ENCODE results near the gene TRAIP. TPM values are rescaled to one million over a fixed set of nuclear protein-coding genes. Genes with fewer than 3 reads are reported as not detected.

TRAIP gene
- total RNA-seq, 1 donor from 2014 or later, result 6.2 TPM

- DNase-seq (ENCODE audit: low spot score), result no peak
- H3K36me3 Mint-ChIP-seq (ENCODE audit: low read depth, unreplicated experiment), result peaks cover 6% of the 10 kb centered on the region
- H3K4me1 Mint-ChIP-seq (ENCODE audit: unreplicated experiment), result peaks cover 10% of the 10 kb centered on the region
- H3K27me3 Mint-ChIP-seq (ENCODE audit: unreplicated experiment), result no peaks in the 10 kb centered on the region
- TF ChIP-seq, protein P1, sequence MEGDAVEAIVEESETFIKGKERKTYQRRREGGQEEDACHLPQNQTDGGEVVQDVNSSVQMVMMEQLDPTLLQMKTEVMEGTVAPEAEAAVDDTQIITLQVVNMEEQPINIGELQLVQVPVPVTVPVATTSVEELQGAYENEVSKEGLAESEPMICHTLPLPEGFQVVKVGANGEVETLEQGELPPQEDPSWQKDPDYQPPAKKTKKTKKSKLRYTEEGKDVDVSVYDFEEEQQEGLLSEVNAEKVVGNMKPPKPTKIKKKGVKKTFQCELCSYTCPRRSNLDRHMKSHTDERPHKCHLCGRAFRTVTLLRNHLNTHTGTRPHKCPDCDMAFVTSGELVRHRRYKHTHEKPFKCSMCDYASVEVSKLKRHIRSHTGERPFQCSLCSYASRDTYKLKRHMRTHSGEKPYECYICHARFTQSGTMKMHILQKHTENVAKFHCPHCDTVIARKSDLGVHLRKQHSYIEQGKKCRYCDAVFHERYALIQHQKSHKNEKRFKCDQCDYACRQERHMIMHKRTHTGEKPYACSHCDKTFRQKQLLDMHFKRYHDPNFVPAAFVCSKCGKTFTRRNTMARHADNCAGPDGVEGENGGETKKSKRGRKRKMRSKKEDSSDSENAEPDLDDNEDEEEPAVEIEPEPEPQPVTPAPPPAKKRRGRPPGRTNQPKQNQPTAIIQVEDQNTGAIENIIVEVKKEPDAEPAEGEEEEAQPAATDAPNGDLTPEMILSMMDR (IDR thresholded peaks at IDR 0.05; ENCODE audit: unreplicated experiment), result no peak
- no peak within 1 kb of the TSS for H3K4me3 Mint-ChIP-seq (ENCODE audit: unreplicated experiment)
- no peak within 1 kb of the TSS for H3K27ac Mint-ChIP-seq (ENCODE audit: unreplicated experiment)
- no peaks in the 10 kb centered on the region for H3K9me3 Mint-ChIP-seq (ENCODE audit: unreplicated experiment)
These were observed 42.7 kb downstream of the TRAIP start, which contains the start of gene UBA7 for GRCh38 chr3:49813497-49814174. Gene UBA7 (minus strand): TSS chr3:49813953. CDS start chr3:49813787, 166 bp downstream.

DNA sequence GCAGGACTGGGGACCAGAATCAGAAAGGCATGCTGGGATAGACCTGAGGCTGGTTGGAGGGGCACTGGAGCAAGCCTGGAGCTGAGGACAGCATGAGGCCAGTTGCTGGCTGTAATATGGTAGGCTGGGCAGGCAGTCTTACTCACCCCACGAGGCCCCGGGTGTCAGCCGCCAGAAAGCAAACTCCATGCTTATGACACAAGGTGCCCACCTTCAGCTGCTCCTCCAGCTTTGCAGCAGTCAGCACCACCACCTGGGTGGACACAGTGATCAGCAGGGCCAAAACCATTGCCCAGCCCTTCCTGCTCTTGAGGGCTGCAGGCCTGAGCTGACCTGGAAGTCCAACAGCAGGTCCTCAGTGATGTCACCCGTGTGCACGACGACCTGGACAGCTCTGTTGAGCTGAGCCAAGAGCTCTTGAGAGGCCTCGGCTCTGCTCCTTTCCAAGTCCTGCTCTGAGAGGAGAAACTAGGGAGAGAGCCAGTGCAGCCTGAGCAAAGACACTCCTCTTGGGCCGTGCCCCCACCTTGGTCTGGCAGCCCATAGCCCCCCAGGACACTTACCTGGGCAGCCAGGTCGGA lies 43.4 kb downstream of the TRAIP start:
- Mint-ChIP-seq H3K27me3 (ENCODE audit: unreplicated experiment) (peaks cover 3% of the 10 kb centered on the region), H3K27ac (ENCODE audit: unreplicated experiment) (no peak overlapping the region), H3K4me1 (ENCODE audit: unreplicated experiment) (peaks cover 16% of the 10 kb centered on the region), H3K4me3 (ENCODE audit: unreplicated experiment) (no peak overlapping the region), H3K9me3 (ENCODE audit: unreplicated experiment) (no peaks in the 10 kb centered on the region), H3K36me3 (ENCODE audit: low read depth, unreplicated experiment) (peaks cover 10% of the 10 kb centered on the region)
- no peak for DNase-seq (ENCODE audit: low spot score)
- TF ChIP-seq, protein P1 (IDR thresholded peaks at IDR 0.05; ENCODE audit: unreplicated experiment), result no peak

DNA sequence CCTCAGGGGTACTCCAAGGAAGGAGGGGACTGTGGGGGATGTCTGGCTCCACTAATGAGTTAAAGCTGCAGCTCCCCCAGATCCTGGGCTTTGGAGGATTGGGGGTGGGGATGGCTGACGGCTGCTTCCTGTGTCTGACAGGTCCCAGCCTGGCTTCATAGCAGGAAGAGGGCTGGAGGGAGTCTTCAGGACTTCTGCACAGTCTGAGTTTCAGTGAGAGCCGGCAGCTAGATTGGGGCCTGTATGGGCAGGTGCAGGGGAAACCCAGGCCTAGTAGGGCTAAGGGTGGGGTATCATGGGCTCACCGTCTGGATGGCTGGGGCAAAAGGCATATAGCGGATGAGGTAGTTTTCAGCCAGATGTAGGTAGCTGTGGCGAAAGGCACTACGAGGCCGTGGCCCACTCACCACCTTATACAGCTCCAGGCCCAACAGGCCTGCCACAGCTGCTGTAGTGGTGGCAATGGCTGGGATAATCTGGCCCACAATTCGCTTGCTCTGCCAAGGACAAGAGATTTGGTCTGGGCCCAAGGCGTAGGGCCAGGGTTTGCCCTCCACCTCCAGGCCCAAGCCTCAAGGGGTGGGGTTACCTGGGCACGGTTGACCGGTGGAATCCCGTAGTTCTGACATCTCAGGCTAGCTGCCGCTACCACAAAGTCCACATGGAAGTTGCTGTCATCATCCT lies 48.8 kb downstream of the TRAIP start:
- peaks cover 17% of the 10 kb centered on the region for H3K36me3 Mint-ChIP-seq (ENCODE audit: low read depth, unreplicated experiment)
- TF ChIP-seq, protein P1 (IDR thresholded peaks at IDR 0.05; ENCODE audit: unreplicated experiment), result no peak

GRCh38 chr3:49806850-49807249 lies 49.5 kb downstream of the TRAIP start:
- H3K36me3 Mint-ChIP-seq (ENCODE audit: low read depth, unreplicated experiment), result peaks cover 17% of the 10 kb centered on the region
- no peak overlapping the region for H3K4me3 Mint-ChIP-seq (ENCODE audit: unreplicated experiment)
- H3K4me1 Mint-ChIP-seq (ENCODE audit: unreplicated experiment), result peaks cover 50% of the 10 kb centered on the region
- H3K27me3 Mint-ChIP-seq (ENCODE audit: unreplicated experiment), result peaks cover 12% of the 10 kb centered on the region
- DNase-seq (ENCODE audit: low spot score), result no peak
- peak overlapping the region; percentile 98 for H3K27ac Mint-ChIP-seq (ENCODE audit: unreplicated experiment)
- H3K9me3 Mint-ChIP-seq (ENCODE audit: unreplicated experiment), result no peaks in the 10 kb centered on the region
- TF ChIP-seq, protein P1 (IDR thresholded peaks at IDR 0.05; ENCODE audit: unreplicated experiment), result no peak

More for the DNA sequence above, 48.8 kb downstream of the TRAIP start:
- Mint-ChIP-seq H3K27ac (ENCODE audit: unreplicated experiment) (peak overlapping the region; percentile 98), H3K27me3 (ENCODE audit: unreplicated experiment) (peaks cover 9% of the 10 kb centered on the region), H3K9me3 (ENCODE audit: unreplicated experiment) (no peaks in the 10 kb centered on the region), H3K4me3 (ENCODE audit: unreplicated experiment) (peak overlapping the region; percentile 40), H3K4me1 (ENCODE audit: unreplicated experiment) (peaks cover 43% of the 10 kb centered on the region)
- DNase-seq (ENCODE audit: low spot score), result peak; percentile 50
